GM12878 (cell line): ENCODE results near the gene ADGRE3. TPM values are rescaled to one million over a fixed set of nuclear protein-coding genes. Genes with fewer than 3 reads are reported as not detected.

Experiments
- ATF7 ChIP-seq: fragments of 450-650 bp; IDR thresholded peaks from 2 replicates; pipeline ENCODE4 v1.6.1; 2016; ENCODE audit warnings: low read depth, mild to moderate bottlenecking
- BRCA1 ChIP-seq: IDR thresholded peaks from 2 replicates; pipeline ENCODE4 v1.6.1; 2011; ENCODE audit warnings: low read depth, low read length, improper control_type of control experiment
- CBFB ChIP-seq: IDR thresholded peaks from 2 replicates; pipeline ENCODE4 v1.6.1; 2016; ENCODE audit warnings: antibody characterized with exemption, low read depth
- CBX5 ChIP-seq: sonication (generic); IDR thresholded peaks from 2 replicates; pipeline ENCODE4 v1.6.1; 2016; ENCODE audit warnings: low read depth, moderate library complexity, mild to moderate bottlenecking, inconsistent platforms
- CHD4 ChIP-seq: fragments of 200-600 bp; sonication (generic); IDR thresholded peaks from 2 replicates; pipeline ENCODE4 v1.6.1; 2016; ENCODE audit warnings: mild to moderate bottlenecking
- CREM ChIP-seq: IDR thresholded peaks from 2 replicates; pipeline ENCODE4 v1.6.1; 2014; ENCODE audit warnings: antibody characterized with exemption, low read depth
- HDAC2 ChIP-seq: fragments of 200-600 bp; sonication (generic); IDR thresholded peaks from 2 replicates; pipeline ENCODE4 v1.6.1; 2017
- HDAC6 ChIP-seq: fragments of 200-600 bp; sonication (generic); IDR thresholded peaks from one replicate; pipeline ENCODE4 v1.8.0; 2017; ENCODE audit warnings: antibody characterized with exemption; ENCODE audit not compliant: unreplicated experiment
- HDGF ChIP-seq: fragments of 450-650 bp; IDR thresholded peaks from 2 replicates; pipeline ENCODE4 v1.6.1; 2016; ENCODE audit warnings: antibody characterized with exemption
- KAT2A ChIP-seq: conservative IDR thresholded peaks from 2 replicates; pipeline ENCODE4 v1.6.1; 2011; ENCODE audit warnings: low read depth, low read length; ENCODE audit not compliant: control insufficient read depth
- MTA2 ChIP-seq: fragments of 450-650 bp; IDR thresholded peaks from 2 replicates; pipeline ENCODE4 v1.6.1; 2016; ENCODE audit warnings: low read depth, mild to moderate bottlenecking, moderate library complexity
- MYB ChIP-seq: fragments of 150-350 bp; IDR thresholded peaks from 2 replicates; pipeline ENCODE4 v1.6.1; 2014; ENCODE audit warnings: mild to moderate bottlenecking, low read depth, low read length, borderline replicate concordance
- NR2C2 ChIP-seq: IDR thresholded peaks from 2 replicates; pipeline ENCODE4 v1.6.1; 2011; ENCODE audit warnings: borderline replicate concordance, low read depth; ENCODE audit not compliant: control insufficient read depth, insufficient read length
- NRF1 ChIP-seq: conservative IDR thresholded peaks from 2 replicates; pipeline ENCODE4 v1.6.1; 2011; ENCODE audit warnings: mild to moderate bottlenecking, low read depth, low read length, improper control_type of control experiment
- SMAD5 ChIP-seq: IDR thresholded peaks from 2 replicates; pipeline ENCODE4 v1.6.1; 2016; ENCODE audit warnings: antibody characterized with exemption, low read depth
- SMARCA5 ChIP-seq: fragments of 450-650 bp; IDR thresholded peaks from 2 replicates; pipeline ENCODE4 v1.6.1; 2017; ENCODE audit warnings: mild to moderate bottlenecking
- SRF ChIP-seq, 2 experiments: IDR thresholded peaks; 2 replicates each; pipeline ENCODE4 v1.6.1; 2011; ENCODE audit warnings: low read depth in 2 of 2, low read length in 2 of 2, mild to moderate bottlenecking in 1 of 2, moderate library complexity in 1 of 2
- SUZ12 ChIP-seq: fragments of 200-600 bp; sonication (generic); IDR thresholded peaks from one replicate; pipeline ENCODE4 v1.6.1; 2018; ENCODE audit warnings: antibody characterized with exemption, mild to moderate bottlenecking; ENCODE audit not compliant: unreplicated experiment
- ZNF207 ChIP-seq: fragments of 450-650 bp; IDR thresholded peaks from 2 replicates; pipeline ENCODE4 v1.6.1; 2014; ENCODE audit warnings: antibody characterized with exemption, mild to moderate bottlenecking, borderline replicate concordance
- ZNF24 ChIP-seq: fragments of 450-650 bp; IDR thresholded peaks from 2 replicates; pipeline ENCODE4 v1.6.1; 2017; ENCODE audit warnings: antibody characterized with exemption, mild to moderate bottlenecking
- polyA plus RNA-seq, 11 experiments: library from polyadenylated mRNA; depleted of rRNA in 4 of 11; unstranded in 6 of 11; stranded (reverse) in 5 of 11; fragments of >200 nt; fragmentation: Nextera tagmentation in 4 of 11; fragmentation: Illumina TruSeq in 1 of 11; extraction: Ambion mirVana in 4 of 11; extraction: Trizol in 1 of 11; gene quantifications; 1 replicate in 1 of 11; 2 replicates in 10 of 11; pipeline versions ENCODE4 v1.2.1 to v1.2.3, GENCODE V29; 2011 to 2016; ENCODE audit warnings: inconsistent platforms in 2 of 11, missing spikeins in 2 of 11, low read depth in 1 of 11
- total RNA-seq, 4 experiments: library from RNA; depleted of rRNA in 3 of 4; stranded (reverse); fragments of >200 nt in 3 of 4; fragmentation: Illumina TruSeq in 1 of 4; extraction: Trizol in 1 of 4; gene quantifications; 2 replicates each; pipeline versions ENCODE4 v1.2.1 to v1.2.3, GENCODE V29; 2013 to 2021
- TF ChIP-seq, protein P1 (sequence below): IDR thresholded peaks from 2 replicates; pipeline ENCODE4 v1.6.1; 2011; ENCODE audit warnings: borderline replicate concordance, low read depth, mild to moderate bottlenecking, moderate library complexity, mixed read lengths, low read length; ENCODE audit not compliant: insufficient read depth; ENCODE audit errors: extremely low read length
- TF ChIP-seq, protein P2 (sequence below): fragments of 450-650 bp; IDR thresholded peaks from 2 replicates; pipeline ENCODE4 v1.6.1; 2016; ENCODE audit warnings: mild to moderate bottlenecking, moderate library complexity, borderline replicate concordance
- TF ChIP-seq, protein P3 (sequence below): fragments of 450-650 bp; IDR thresholded peaks from 2 replicates; pipeline ENCODE4 v1.6.1; 2014; ENCODE audit warnings: mild to moderate bottlenecking

ADGRE3 gene
- total and polyA plus RNA-seq, 10 of the 15 experiments (the other 5 are each of a cell fraction or from before 2014, with no cell fraction given) = 0.04 to 0.10 (median 0.05) TPM; not detected in 6

DNA sequence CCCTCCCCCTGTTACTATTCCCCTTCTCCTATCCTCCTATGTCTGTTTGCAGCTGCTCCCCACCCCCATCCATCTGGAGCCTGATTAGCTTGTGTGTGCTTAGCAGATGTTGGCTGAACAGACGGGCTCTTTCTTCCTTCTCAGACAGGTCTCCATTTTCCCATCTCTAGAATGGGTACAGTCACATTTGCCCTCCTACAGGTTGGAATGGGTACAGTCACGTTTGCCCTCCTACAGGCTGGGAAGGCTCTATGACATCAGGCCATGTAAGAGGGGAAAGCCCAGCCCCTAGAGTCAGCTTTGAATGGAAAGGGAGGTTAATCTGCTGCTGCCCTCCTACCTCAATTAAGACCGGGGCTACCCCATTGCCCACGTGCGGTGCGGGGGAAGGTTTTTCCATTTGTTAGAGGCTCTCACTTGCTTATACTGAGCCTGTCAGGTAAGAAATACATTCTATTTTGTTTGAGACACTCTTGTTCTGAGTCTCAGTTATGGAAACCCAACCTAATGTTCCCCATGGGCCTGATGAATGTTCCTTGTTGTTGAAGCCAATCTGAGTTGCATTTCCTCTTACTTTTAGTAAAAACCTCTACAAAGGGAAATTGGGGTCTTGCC lies 93.9 kb downstream of the ADGRE3 start (continued):
- TF ChIP-seq, protein P1, sequence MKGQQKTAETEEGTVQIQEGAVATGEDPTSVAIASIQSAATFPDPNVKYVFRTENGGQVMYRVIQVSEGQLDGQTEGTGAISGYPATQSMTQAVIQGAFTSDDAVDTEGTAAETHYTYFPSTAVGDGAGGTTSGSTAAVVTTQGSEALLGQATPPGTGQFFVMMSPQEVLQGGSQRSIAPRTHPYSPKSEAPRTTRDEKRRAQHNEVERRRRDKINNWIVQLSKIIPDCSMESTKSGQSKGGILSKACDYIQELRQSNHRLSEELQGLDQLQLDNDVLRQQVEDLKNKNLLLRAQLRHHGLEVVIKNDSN = no peak
- TF ChIP-seq CBFB = peak; percentile 22; the same call in 1 of the 2 replicates
- no peak for TF ChIP-seq NRF1
- peak; percentile 37; the same call in 1 of the 2 replicates for TF ChIP-seq CHD4
- 0 out of 2 replicates have a peak, but pooled peaks have one; percentile 14 for TF ChIP-seq ZNF24
- no peak for TF ChIP-seq HDAC2
- no peak for TF ChIP-seq SRF (IDR thresholded peaks at IDR 0.05; ENCODE audit: low read depth in 2 of 2, low read length in 2 of 2)
- TF ChIP-seq, protein P2, sequence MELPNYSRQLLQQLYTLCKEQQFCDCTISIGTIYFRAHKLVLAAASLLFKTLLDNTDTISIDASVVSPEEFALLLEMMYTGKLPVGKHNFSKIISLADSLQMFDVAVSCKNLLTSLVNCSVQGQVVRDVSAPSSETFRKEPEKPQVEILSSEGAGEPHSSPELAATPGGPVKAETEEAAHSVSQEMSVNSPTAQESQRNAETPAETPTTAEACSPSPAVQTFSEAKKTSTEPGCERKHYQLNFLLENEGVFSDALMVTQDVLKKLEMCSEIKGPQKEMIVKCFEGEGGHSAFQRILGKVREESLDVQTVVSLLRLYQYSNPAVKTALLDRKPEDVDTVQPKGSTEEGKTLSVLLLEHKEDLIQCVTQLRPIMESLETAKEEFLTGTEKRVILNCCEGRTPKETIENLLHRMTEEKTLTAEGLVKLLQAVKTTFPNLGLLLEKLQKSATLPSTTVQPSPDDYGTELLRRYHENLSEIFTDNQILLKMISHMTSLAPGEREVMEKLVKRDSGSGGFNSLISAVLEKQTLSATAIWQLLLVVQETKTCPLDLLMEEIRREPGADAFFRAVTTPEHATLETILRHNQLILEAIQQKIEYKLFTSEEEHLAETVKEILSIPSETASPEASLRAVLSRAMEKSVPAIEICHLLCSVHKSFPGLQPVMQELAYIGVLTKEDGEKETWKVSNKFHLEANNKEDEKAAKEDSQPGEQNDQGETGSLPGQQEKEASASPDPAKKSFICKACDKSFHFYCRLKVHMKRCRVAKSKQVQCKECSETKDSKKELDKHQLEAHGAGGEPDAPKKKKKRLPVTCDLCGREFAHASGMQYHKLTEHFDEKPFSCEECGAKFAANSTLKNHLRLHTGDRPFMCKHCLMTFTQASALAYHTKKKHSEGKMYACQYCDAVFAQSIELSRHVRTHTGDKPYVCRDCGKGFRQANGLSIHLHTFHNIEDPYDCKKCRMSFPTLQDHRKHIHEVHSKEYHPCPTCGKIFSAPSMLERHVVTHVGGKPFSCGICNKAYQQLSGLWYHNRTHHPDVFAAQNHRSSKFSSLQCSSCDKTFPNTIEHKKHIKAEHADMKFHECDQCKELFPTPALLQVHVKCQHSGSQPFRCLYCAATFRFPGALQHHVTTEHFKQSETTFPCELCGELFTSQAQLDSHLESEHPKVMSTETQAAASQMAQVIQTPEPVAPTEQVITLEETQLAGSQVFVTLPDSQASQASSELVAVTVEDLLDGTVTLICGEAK = no peak
- no peak for TF ChIP-seq CBX5
- no peak for TF ChIP-seq HDAC6
- peak; percentile 99 for TF ChIP-seq SMARCA5
- TF ChIP-seq SMAD5 = no peak
- no peak for TF ChIP-seq MYB
- TF ChIP-seq, protein P3, sequence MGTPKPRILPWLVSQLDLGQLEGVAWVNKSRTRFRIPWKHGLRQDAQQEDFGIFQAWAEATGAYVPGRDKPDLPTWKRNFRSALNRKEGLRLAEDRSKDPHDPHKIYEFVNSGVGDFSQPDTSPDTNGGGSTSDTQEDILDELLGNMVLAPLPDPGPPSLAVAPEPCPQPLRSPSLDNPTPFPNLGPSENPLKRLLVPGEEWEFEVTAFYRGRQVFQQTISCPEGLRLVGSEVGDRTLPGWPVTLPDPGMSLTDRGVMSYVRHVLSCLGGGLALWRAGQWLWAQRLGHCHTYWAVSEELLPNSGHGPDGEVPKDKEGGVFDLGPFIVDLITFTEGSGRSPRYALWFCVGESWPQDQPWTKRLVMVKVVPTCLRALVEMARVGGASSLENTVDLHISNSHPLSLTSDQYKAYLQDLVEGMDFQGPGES = no peak
- peak; percentile 87 for TF ChIP-seq MTA2
- TF ChIP-seq CREM = peak; percentile 77; the same call in 1 of the 2 replicates
- TF ChIP-seq HDGF = no peak
- TF ChIP-seq BRCA1 = no peak
- TF ChIP-seq KAT2A = no peak
- TF ChIP-seq ATF7 = peak; percentile 88
- no peak for TF ChIP-seq SUZ12
- TF ChIP-seq NR2C2 = no peak
- TF ChIP-seq ZNF207 = no peak
